HepG2 (cell line): ENCODE measurements around the gene SDHD. TPM values are rescaled to one million over a fixed set of nuclear protein-coding genes. Genes with fewer than 3 reads are reported as not detected.

ENCODE experiments used
- ATAC-seq: fragments of 200-7000 bp; cut with Tn5 transposase; 3 replicates; pipeline ENCODE4 v1.9.1; 2020; ENCODE audit warnings: mild to moderate bottlenecking, moderate library complexity
- BruUV-seq: library from RNA; stranded (reverse); fragments of 400-500 nt; replicated peaks from 2 replicates; lab custom pipeline; 2021; lab: Mats Ljungman, UMichigan
- CTCF ChIA-PET: fragments of 300-600 bp; formaldehyde crosslinking; extraction: SDS; loops from one replicate; lab custom pipeline; 2021; ENCODE audit warnings: low total read pairs, inconsistent platforms, low intra/inter-chr PET ratio; lab: Yijun Ruan, JAX
- POLR2A ChIA-PET: fragments of 350-600 bp; sonication (Branson Sonifier 250); formaldehyde crosslinking; loops from one replicate; lab custom pipeline; 2020; ENCODE audit warnings: antibody characterized with exemption, inconsistent platforms; lab: Yijun Ruan, JAX
- DNase-seq: peaks from one replicate; pipeline ENCODE4 v3.0.0-alpha.2; 2015; ENCODE audit warnings: low spot score
- FAIRE-seq: peaks from 3 replicates; lab custom pipeline; 2011; peaks lifted over from hg19 to GRCh38; lab: Jason Lieb, UNC
- H2AFZ ChIP-seq: one replicate; pipeline ENCODE4 v1.6.1; 2011; ENCODE audit warnings: low read length, inconsistent platforms
- H3K27ac ChIP-seq: fragments of 300-600 bp; 3 replicates; pipeline ENCODE4 v1.8.0; 2011; ENCODE audit warnings: mixed run types, mild to moderate bottlenecking, mixed read lengths, low read length, inconsistent platforms; ENCODE audit not compliant: insufficient read depth; ENCODE audit errors: extremely low read length
- H3K27me3 ChIP-seq, 2 experiments: fragments of 200-600 bp in 1 of 2; 2 replicates in 1 of 2; 3 replicates in 1 of 2; pipeline versions ENCODE4 v1.6.0 to v1.8.0; 2011; ENCODE audit warnings: low read length in 2 of 2, mild to moderate bottlenecking in 2 of 2, moderate library complexity in 2 of 2, inconsistent platforms in 1 of 2; ENCODE audit not compliant: insufficient read depth in 2 of 2, control insufficient read depth in 1 of 2
- H3K36me3 ChIP-seq, 2 experiments: fragments of 200-600 bp in 1 of 2; replicated peaks in 1 of 2; 2 replicates in 1 of 2; 3 replicates in 1 of 2; pipeline versions ENCODE4 v1.5.1 to v1.8.0; 2011; ENCODE audit warnings: low read length in 2 of 2, inconsistent platforms in 1 of 2; ENCODE audit not compliant: insufficient read depth in 2 of 2, control insufficient read depth in 1 of 2
- H3K4me1 ChIP-seq: 2 replicates; pipeline ENCODE4 v1.5.1; 2012; ENCODE audit warnings: low read length, inconsistent platforms; ENCODE audit not compliant: insufficient read depth
- H3K4me2 ChIP-seq: 2 replicates; pipeline ENCODE4 v1.6.0; 2011; ENCODE audit warnings: low read depth, low read length, inconsistent platforms
- H3K4me3 ChIP-seq, 3 experiments: fragments of 200-600 bp in 1 of 3; sonication (generic), shearing (Covaris generic) in 1 of 3; replicated peaks in 1 of 3; 2 replicates each; pipeline ENCODE4 v1.5.1; 2011 to 2016; ENCODE audit warnings: low read length in 3 of 3, inconsistent platforms in 2 of 3, low read depth in 2 of 3, mild to moderate bottlenecking in 2 of 3, control low read depth in 1 of 3, mixed read lengths in 1 of 3; ENCODE audit not compliant: insufficient read depth in 1 of 3
- H3K79me2 ChIP-seq: one replicate; pipeline ENCODE4 v1.6.1; 2011; ENCODE audit warnings: low read length, inconsistent platforms; ENCODE audit not compliant: insufficient read depth
- H3K9ac ChIP-seq: 2 replicates; pipeline ENCODE4 v1.6.0; 2011; ENCODE audit warnings: mild to moderate bottlenecking, low read depth, low read length, inconsistent platforms; ENCODE audit not compliant: insufficient read depth
- H3K9me3 ChIP-seq: 2 replicates; pipeline ENCODE4 v1.5.1; 2012; ENCODE audit warnings: mild to moderate bottlenecking, low read length
- H4K20me1 ChIP-seq: 2 replicates; pipeline ENCODE4 v1.6.0; 2011; ENCODE audit warnings: inconsistent platforms, mild to moderate bottlenecking, low read length, moderate library complexity; ENCODE audit not compliant: insufficient read depth
- CSRNP1 ChIP-seq: sonication (generic); formaldehyde crosslinking; IDR thresholded peaks from 2 replicates; pipeline ENCODE4 v1.8.1; 2023; ENCODE audit warnings: mild to moderate bottlenecking, missing genetic modification reagents
- MAFF ChIP-seq: IDR thresholded peaks from 2 replicates; pipeline ENCODE4 v1.6.1; 2011; ENCODE audit warnings: low read depth, low read length, improper control_type of control experiment
- MTA1 ChIP-seq: sonication (generic); formaldehyde crosslinking; IDR thresholded peaks from 2 replicates; pipeline ENCODE4 v1.4.0; 2020; ENCODE audit warnings: missing genetic modification reagents, mild to moderate bottlenecking, borderline replicate concordance
- RAD21 ChIP-seq: fragments of 450-650 bp; formaldehyde crosslinking; IDR thresholded peaks from 2 replicates; pipeline ENCODE4 v1.5.0; 2020; ENCODE audit warnings: mild to moderate bottlenecking
- SKIL ChIP-seq: sonication (generic); formaldehyde crosslinking; IDR thresholded peaks from 2 replicates; pipeline ENCODE4 v1.8.0; 2022; ENCODE audit warnings: missing genetic modification reagents, mild to moderate bottlenecking, moderate library complexity, borderline replicate concordance
- TRIM24 ChIP-seq: sonication (generic); formaldehyde crosslinking; IDR thresholded peaks from 2 replicates; pipeline ENCODE4 v1.8.0; 2022; ENCODE audit warnings: mild to moderate bottlenecking, missing genetic modification reagents
- ZBTB7B ChIP-seq: sonication (generic); formaldehyde crosslinking; IDR thresholded peaks from 2 replicates; pipeline ENCODE4 v1.4.0; 2020; ENCODE audit warnings: missing genetic modification reagents
- ZFAT ChIP-seq: sonication (generic); formaldehyde crosslinking; conservative IDR thresholded peaks from 2 replicates; pipeline ENCODE4 v1.8.1; 2023; ENCODE audit warnings: missing genetic modification reagents, inconsistent platforms
- ZFYVE20 ChIP-seq: sonication (generic); formaldehyde crosslinking; IDR thresholded peaks from 2 replicates; pipeline ENCODE4 v1.8.0; 2023; ENCODE audit warnings: low read depth, mild to moderate bottlenecking, moderate library complexity, missing genetic modification reagents, borderline replicate concordance
- ZNF576 ChIP-seq: sonication (generic); formaldehyde crosslinking; IDR thresholded peaks from 2 replicates; pipeline ENCODE4 v1.4.0; 2020; ENCODE audit warnings: mild to moderate bottlenecking, missing genetic modification reagents
- ZNF670 ChIP-seq: sonication (generic); formaldehyde crosslinking; IDR thresholded peaks from 2 replicates; pipeline ENCODE4 v1.8.0; 2022; ENCODE audit warnings: mild to moderate bottlenecking, missing genetic modification reagents, borderline replicate concordance
- WGBS: methylation state at CpG from one replicate; pipeline ENCODE4 v1.1.6; 2017; ENCODE audit warnings: low lambda C conversion rate; 5-methylcytosine and 5-hydroxymethylcytosine counted together
- in situ Hi-C: cut with HindIII; loops from 2 replicates; pipeline ENCODE4 v1.10.0; 2017; ENCODE audit warnings: low pct_unique_long_range_greater_than_20kb; ENCODE audit not compliant: extremely low pct_ligation_motif_present
- intact Hi-C: fragments of 100-400 bp; cut with micrococcal nuclease; formaldehyde crosslinking; loops from one replicate; pipeline ENCODE4 v1.10.0; 2022; ENCODE audit not compliant: unreplicated experiment
- polyA plus RNA-seq, 8 experiments: library from polyadenylated mRNA; depleted of rRNA in 3 of 8; stranded (reverse) in 7 of 8; unstranded in 1 of 8; fragments of >200 nt; fragmentation: Illumina TruSeq in 4 of 8; extraction: Trizol in 4 of 8; gene quantifications; 2 replicates each; pipeline versions ENCODE4 v1.2.1 to v1.2.3, GENCODE V29; 2011 to 2016; ENCODE audit warnings: low read depth in 4 of 8, missing spikeins in 1 of 8, mixed read lengths in 1 of 8; ENCODE audit not compliant: insufficient read depth in 1 of 8
- total RNA-seq, 5 experiments: library from RNA; depleted of rRNA; stranded (reverse); fragments of >200 nt; fragmentation: Illumina TruSeq; extraction: Trizol; gene quantifications; 2 replicates each; pipeline ENCODE4 v1.2.3, GENCODE V29; 2016; ENCODE audit warnings: low read depth in 1 of 5

SDHD gene
- total and polyA plus RNA-seq, 2 of the 13 experiments (the other 11 are each of a cell fraction or from before 2014, with no cell fraction given) = 117 to 123 TPM

GRCh38 chr11:112103446-112103845, 16.8 kb downstream of the SDHD start:
- ATAC-seq (no peak), DNase-seq (no peak)
- POLR2A ChIA-PET = no interaction called here
- Histone ChIP-seq H3K79me2 (no peaks in the 10 kb centered on the region), H3K9ac (no peak overlapping the region), H3K27me3 (no peaks in the 10 kb centered on the region), H4K20me1 (no peaks in the 10 kb centered on the region), H3K27ac (no peak overlapping the region)
- in situ Hi-C loops = no loop called here
- intact Hi-C loops = no loop called here
- no peak for TF ChIP-seq TRIM24 (CRISPR knock-in tag)
- TF ChIP-seq ZFAT (CRISPR knock-in tag) = no peak
- TF ChIP-seq SKIL (CRISPR knock-in tag) = no peak
- no peak for TF ChIP-seq RAD21
- no peak for TF ChIP-seq MAFF
- no peak for TF ChIP-seq MTA1 (CRISPR knock-in tag)
- no peak for TF ChIP-seq ZNF576
- no peak for TF ChIP-seq ZNF670 (CRISPR knock-in tag)
- TF ChIP-seq ZBTB7B (CRISPR knock-in tag) = no peak
- TF ChIP-seq ZFYVE20 (CRISPR knock-in tag) = no peak
- no peak for TF ChIP-seq CSRNP1 (CRISPR knock-in tag)
- TF ChIP-seq, all 625 proteins: peak for 0
- Histone ChIP-seq H3K4me3 (no peak overlapping the region), H3K36me3 (no peaks in the 10 kb centered on the region), H3K9me3 (no peaks in the 10 kb centered on the region), H2AFZ (no peak overlapping the region), H3K4me1 (no peaks in the 10 kb centered on the region), H3K4me2 (no peak overlapping the region)
- WGBS = 96% methylated on average over 6 of the region's 6 CpGs
- FAIRE-seq = no peak
- CTCF ChIA-PET = no interaction called here
- BruUV-seq = no TSS peak
